Thyroid gland (tissue), 4 donors: ENCODE data around the gene APOL2.

ENCODE experiments used
- POLR2A ChIP-seq, 2 donors: fragments of 450-650 bp; IDR thresholded peaks; one replicate each; pipeline ENCODE4 v1.6.1; 2017; ENCODE audit warnings: antibody characterized with exemption in 2 of 2, mild to moderate bottlenecking in 2 of 2, moderate library complexity in 1 of 2
- TF ChIP-seq, protein P1 (sequence below), 6 experiments: fragments of 200-600 bp in 3 of 6; fragments of 450-650 bp in 3 of 6; sonication (generic) in 3 of 6; IDR thresholded peaks; one replicate each; pipeline ENCODE4 v1.5.1; 2016 to 2019; ENCODE audit warnings: antibody characterized with exemption in 6 of 6, mild to moderate bottlenecking in 2 of 6, inconsistent platforms in 1 of 6, moderate library complexity in 1 of 6

- TF ChIP-seq, protein P1, sequence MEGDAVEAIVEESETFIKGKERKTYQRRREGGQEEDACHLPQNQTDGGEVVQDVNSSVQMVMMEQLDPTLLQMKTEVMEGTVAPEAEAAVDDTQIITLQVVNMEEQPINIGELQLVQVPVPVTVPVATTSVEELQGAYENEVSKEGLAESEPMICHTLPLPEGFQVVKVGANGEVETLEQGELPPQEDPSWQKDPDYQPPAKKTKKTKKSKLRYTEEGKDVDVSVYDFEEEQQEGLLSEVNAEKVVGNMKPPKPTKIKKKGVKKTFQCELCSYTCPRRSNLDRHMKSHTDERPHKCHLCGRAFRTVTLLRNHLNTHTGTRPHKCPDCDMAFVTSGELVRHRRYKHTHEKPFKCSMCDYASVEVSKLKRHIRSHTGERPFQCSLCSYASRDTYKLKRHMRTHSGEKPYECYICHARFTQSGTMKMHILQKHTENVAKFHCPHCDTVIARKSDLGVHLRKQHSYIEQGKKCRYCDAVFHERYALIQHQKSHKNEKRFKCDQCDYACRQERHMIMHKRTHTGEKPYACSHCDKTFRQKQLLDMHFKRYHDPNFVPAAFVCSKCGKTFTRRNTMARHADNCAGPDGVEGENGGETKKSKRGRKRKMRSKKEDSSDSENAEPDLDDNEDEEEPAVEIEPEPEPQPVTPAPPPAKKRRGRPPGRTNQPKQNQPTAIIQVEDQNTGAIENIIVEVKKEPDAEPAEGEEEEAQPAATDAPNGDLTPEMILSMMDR (IDR thresholded peaks at IDR 0.05): no peak
- no peak for TF ChIP-seq POLR2A (IDR thresholded peaks at IDR 0.05)
These were observed 45.7 kb upstream of the APOL2 start for GRCh38 chr22:36285017-36285416.
